ENCODE data around the gene TMEM141. TPM values are rescaled to one million over a fixed set of nuclear protein-coding genes. Genes with fewer than 3 reads are reported as not detected.
"Not testable (repeated sequence)": the region's sequence is repeated elsewhere in the genome, so short reads cannot be mapped to it uniquely, and the experiment has no call there.

TMEM141 gene
- total RNA-seq, 2 donors from 2014 or later = 123 to 148 TPM

DNA sequence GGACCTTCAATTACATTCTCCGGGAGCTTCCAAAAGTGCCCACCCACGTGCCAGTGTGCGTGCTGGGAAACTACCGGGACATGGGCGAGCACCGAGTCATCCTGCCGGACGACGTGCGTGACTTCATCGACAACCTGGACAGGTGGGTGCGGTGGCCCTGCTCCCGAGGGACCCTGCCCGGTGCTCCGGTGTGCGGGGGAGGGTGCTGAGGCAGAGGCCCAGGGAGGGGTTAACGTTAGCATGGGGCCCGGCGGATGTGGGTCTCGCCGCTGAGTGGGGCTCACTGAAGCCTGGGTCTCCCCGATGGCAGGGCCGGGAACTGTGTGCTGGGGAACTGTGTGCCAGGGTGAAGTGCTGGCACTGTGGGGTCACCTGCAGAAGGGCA, 40.6 kb downstream of the TMEM141 start:
- Histone ChIP-seq H3K4me3 (no peak overlapping the region), H3K4me1 (no peaks in the 10 kb centered on the region), H3K9me3 (no peaks in the 10 kb centered on the region), H3K27me3 (no peaks in the 10 kb centered on the region), H3K27ac (no peak overlapping the region), H3K36me3 (peaks cover 54% of the 10 kb centered on the region)
- DNase-seq (ENCODE audit: low spot score) = no peak
- no peak for TF ChIP-seq CTCF (IDR thresholded peaks at IDR 0.05)

DNA sequence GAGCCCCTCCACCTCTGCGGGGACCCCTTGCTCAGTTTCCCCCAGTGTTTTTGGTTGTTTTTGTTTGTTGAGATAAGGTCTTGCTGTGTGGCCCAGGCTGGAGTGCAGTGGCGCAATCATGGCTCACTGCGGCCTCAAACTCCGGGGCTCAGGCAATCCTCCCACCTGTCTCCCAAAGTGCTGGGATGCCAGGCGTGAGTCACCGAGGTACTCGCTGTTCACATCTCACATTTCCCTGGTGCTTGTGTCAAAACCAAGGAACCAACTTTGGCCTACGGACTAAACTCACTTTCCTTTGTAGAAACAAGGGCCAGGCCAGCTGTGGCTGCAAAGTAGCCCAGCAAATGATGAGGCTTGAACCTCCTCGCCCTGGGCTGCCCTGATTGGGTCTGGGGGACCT, 41.4 kb downstream of the TMEM141 start:
- H3K4me3 ChIP-seq = no peak overlapping the region
- H3K4me1 ChIP-seq = no peaks in the 10 kb centered on the region
- no peaks in the 10 kb centered on the region for H3K27me3 ChIP-seq
- no peak for DNase-seq (ENCODE audit: low spot score)
- TF ChIP-seq CTCF (IDR thresholded peaks at IDR 0.05) = no peak
- no peaks in the 10 kb centered on the region for H3K9me3 ChIP-seq
- H3K27ac ChIP-seq = no peak overlapping the region
- H3K36me3 ChIP-seq = peaks cover 54% of the 10 kb centered on the region

DNA sequence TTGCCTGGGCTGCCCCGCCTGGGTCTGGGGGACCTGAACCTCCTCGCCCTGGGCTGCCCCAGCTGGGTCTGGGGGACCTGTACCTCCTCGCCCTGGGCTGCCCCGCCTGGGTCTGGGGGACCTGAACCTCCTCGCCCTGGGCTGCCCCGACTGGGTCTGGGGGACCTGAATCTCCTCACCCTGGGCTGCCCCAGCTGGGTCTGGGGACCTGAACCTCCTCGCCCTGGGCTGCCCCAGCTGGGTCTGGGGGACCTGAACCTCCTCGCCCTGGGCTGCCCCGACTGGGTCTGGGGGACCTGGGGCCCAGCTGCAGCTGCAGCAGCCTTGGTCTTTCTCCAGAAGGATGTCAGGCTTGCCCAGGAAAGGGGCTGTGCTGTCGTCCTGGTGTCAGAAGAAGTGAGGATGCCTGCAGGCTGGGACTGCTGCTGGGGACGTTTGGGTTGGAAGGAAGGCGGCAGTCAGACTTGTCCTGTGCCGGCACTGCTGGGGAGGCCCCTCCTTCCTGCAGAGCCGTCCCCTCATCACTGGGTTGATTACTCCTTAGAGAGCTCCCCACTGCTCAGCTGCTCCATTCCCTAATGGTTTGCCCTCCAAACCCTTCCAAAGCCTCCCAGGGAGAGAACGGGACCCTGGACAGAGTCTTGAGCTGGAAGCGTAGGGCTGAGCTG, 42.4 kb downstream of the TMEM141 start:
- not testable (repeated sequence) for H3K27ac ChIP-seq; DNase-seq (ENCODE audit: low spot score)
- H3K36me3 ChIP-seq = peaks cover 55% of the 10 kb centered on the region

GRCh38 chr9:136835162-136835931, 44.2 kb downstream of the TMEM141 start:
- Histone ChIP-seq H3K4me3 (no peak overlapping the region), H3K27ac (no peak overlapping the region), H3K9me3 (no peaks in the 10 kb centered on the region), H3K36me3 (peaks cover 42% of the 10 kb centered on the region), H3K4me1 (peaks cover 0 to 3% of the 10 kb centered on the region in 2 donors), H3K27me3 (no peaks in the 10 kb centered on the region)
- no peak for DNase-seq (ENCODE audit: low spot score)
- no peak for TF ChIP-seq CTCF (IDR thresholded peaks at IDR 0.05)

More for the DNA sequence above, 42.4 kb downstream of the TMEM141 start:
- H3K4me3 ChIP-seq, H3K9me3 ChIP-seq, H3K4me1 ChIP-seq, H3K27me3 ChIP-seq: not testable (repeated sequence)

GRCh38 chr9:136835932-136836904, 45.1 kb downstream of the TMEM141 start:
- Histone ChIP-seq H3K27ac (no peak overlapping the region), H3K4me3 (no peak overlapping the region), H3K36me3 (peaks cover 35% of the 10 kb centered on the region), H3K9me3 (no peaks in the 10 kb centered on the region), H3K27me3 (no peaks in the 10 kb centered on the region), H3K4me1 (peaks cover 0 to 12% of the 10 kb centered on the region in 2 donors)
- TF ChIP-seq CTCF (IDR thresholded peaks at IDR 0.05) = no peak
- no peak for DNase-seq (ENCODE audit: low spot score)

Measured in right atrium auricular region (tissue), 2 donors.